GM18499 (cell line): ENCODE results near the gene KLHDC4.
"Not testable (repeated sequence)": the region's sequence is repeated elsewhere in the genome, so short reads cannot be mapped to it uniquely, and the experiment has no call there.

Experiments used
- ATAC-seq: cut with Tn5 transposase; IDR thresholded peaks from one replicate; pipeline ENCODE4 v1.9.1; 2021; ENCODE audit warnings: moderate number of reproducible peaks; ENCODE audit not compliant: insufficient read depth, unreplicated experiment

The KLHDC4 gene

DNA sequence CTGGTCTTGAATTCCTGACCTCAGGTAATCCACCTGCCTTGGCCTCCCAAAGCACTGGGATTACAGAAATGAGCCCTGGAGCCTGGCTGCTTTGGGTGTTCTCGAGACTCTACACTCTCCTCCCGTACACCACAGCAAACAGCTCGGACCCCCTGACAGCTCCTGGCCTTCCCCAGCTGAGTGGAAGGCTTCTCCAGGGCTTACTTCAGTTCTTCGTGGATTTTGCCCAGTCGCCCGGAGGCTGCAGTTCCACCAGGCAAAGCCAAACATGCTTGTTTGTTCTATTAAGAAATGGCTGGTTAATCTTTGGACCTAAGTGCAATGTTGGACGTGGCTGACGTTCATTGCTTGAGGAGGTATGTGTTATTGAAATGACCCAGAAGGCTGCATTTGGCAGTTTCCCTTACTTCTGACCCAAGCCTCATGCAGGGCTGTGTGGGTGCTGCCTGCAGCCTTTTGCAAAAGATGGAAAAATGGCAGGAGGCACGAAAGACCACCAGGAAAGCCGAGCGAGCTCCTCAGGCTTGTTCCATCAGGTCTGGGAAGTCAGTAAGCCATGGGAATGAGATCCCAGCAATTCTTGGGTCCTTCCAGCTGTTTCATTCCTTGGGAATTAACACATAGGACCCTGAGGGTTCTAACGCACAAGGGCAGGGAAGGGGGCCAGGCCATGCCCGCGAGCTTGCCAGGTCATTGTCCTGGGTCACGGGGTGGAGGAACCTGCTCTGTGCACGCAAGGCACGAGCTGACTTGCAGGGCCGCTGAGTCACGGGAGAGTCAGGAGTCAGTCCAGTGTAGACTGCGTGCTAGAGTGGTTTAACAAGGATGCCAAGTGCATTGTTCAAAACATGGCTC is 23.9 kb upstream of the KLHDC4 start:
- ATAC-seq = no peak

DNA sequence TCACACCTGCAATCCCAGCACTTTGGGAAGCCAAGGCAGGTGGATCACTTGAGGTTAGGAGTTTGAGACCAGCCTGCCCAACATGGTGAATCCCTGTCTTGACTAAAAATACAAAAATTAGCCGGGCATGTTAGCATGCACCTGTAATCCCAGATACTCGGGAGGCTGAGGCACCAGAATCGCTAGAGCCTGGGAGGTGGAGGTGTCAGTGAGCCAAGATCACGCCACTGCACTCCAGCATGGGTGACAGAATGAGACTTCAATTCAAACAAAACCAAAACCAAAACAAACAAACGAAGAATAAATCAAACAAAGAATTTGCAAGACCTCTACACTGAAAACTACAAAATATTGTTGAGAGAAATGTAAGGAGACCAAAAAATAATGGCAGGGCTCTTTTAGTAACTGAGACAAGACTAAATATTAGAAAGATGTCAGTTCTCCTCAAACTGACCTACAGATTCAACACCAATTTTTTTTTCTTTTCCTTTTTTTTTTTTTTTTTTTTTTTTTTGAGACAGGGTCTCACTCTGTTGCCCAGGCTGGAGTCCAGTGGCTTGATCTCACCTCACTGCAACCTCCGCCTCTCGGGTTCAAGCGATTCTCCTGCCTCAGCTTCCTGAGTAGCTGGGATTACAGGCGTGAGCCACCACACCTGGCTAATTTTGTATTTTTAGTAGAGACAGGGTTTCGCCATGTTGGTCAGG is 23.1 kb upstream of the KLHDC4 start:
- not testable (repeated sequence) for ATAC-seq

DNA sequence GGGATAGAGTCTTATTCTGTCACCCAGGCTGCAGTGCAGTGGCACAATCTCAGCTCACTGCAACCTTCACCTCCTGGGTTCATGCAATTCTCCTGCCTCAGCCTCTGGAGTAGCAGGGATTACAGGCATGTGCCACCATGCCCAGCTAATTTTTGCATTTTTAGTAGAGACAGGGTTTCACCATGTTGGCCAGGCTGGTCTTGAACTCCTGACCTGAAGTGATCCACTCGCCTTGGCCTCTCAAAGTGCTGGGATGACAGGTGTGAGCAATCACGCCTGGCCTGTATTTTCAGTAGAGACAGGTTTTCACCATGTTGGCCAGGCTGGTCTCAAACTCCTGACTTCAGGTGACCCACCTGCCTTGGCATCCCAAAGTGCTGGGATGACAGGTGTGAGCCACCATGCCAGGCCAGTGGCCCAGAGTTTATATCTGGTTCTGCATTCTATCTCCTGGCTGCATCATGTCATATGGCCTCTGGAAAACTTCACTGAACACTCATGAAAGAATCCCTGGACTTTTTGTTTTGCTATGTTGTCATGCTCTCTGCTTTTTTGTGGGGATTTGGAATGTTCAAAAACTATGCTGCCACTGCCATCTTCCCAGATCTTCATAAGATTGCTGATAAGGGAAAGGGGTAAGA is 21.8 kb upstream of the KLHDC4 start:
- not testable (repeated sequence) for ATAC-seq

DNA sequence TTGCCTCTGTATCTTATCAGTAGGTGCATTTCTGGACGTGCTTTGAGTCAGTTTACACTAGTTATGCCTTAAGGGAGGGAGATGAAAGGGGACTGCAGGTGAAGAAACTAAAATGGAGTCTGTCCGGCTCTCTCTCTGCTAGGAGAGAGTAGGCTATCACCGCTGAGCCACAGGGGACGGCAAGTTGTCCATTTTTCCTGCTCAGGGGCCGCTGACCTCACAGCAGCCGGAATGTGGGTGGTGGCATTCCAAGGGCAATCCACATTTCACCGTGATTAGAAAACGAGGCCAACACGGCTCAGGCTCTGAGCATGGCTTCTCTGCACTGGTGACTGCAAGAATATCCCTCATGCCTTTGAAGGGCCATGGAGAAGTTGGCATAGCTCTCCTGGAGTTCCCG is 19.0 kb upstream of the KLHDC4 start:
- no peak for ATAC-seq

DNA sequence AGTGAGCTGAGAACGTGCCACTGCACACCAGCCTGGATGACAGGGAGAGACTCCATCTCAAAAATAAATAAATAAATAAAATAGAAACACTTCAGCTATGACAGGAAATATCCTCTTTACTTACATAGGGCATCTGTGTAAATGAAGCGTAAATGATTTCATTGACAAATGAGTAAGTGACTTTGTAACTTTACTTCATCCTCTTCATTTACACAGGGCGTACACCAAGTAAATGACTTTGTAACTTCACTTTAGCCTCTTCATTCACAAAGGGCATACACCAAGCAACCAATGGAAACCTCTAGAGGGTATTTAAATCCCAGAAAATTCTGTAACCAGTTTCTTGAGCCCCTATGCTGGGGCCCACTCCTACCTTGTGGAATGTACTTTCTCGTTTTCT is 16.2 kb upstream of the KLHDC4 start:
- no peak for ATAC-seq

DNA sequence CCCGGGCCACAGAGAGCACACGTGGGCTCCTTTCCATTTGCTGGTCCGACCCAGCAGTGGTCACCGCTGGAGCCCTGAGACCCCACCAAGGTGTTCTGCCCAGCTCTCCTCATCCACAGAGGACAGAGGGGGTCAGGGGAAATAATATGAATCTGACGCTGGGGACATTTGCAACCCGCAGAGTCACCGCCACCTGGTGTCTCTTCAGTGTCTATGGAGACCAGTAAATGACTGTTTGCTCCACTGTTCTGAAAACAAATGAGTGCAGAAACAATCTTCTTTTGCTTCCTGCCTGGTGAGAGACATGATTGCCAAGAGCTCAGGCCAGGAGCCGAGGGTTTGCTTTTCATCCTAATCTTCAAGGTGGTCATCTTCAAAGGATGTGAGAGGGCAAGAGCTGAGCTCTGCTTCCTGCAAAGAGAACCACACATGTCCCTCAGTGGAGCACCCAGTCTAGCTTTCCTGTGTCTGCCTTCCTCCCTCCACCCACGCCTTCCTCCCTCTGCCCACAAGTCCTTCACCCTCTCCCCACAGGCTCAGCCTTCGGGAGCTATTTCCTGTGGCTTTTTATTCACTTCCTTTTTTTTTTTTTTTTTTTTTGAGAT is 14.7 kb upstream of the KLHDC4 start:
- ATAC-seq = no peak

DNA sequence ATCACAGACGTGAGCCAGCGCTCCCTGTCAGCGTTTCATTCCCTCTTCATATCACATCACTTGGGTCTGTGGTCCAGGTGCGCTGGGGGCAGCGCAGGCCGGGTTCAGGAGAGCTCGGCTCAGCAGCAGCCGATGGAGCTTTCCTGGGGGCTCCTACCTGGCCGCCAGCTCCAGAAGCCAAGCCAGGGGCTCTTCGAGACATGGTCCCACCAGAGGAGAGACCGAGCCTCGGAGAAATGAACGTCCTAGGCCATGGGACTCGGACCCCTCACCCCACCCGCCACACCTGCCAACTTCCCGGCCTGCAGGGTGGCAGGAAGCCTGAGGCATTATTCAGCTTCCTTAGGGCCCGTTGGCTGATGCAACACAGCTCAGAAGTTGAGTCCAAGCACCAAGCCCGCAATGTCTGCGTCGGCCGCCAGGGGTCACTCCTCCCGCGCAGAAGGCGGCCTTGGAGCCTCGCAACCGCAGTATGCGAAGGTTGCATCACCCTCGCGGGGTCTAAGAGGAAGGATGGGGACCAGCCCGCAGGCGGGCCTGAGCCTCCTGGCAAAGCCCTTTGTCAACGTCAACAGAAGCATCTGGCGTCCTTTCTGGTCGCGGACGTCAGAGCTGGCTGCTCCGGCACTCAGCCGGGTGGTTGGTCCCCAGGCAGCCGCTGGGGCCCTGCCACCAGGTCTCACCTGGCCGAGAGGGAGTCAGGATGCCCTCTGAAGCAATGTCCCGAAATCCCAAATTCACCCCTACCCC is 13.2 kb upstream of the KLHDC4 start:
- ATAC-seq = no peak

DNA sequence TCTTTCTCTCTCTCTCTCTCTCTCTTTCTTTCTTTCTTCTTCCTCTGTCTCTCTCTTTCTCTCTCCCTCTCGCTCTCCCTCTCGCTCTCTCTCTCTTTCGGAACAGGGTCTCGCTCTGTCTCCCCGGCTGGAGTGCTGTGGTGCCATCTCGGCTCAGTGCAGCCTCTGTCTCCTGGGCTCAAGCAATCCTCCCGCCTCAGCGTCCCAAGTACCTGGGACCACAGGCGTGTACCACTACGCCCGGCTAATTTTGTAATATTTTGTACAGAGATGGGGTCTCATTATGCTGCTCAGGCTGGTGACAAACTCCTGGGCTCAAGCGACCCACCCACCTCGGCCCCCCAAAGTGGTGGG is 12.7 kb upstream of the KLHDC4 start:
- no peak for ATAC-seq

DNA sequence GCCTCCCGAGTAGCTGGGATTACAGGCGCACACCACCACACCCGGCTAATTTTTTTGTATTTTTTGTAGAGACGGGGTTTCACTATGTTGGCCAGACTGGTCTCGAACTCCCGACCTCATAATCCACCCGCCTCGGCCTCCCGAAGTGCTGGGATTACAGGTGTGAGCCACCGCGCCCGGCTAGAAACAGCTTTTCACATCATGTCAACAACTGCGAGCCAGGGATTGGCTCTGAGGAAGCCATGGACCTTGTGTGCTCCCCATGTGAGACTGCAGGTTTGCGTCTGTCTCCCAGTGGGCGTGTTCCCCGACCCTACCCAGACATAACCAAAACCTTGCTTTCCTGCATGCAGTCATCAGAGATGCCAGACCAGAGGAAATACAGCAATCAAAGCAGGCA is 8.1 kb upstream of the KLHDC4 start:
- ATAC-seq = not testable (repeated sequence)

DNA sequence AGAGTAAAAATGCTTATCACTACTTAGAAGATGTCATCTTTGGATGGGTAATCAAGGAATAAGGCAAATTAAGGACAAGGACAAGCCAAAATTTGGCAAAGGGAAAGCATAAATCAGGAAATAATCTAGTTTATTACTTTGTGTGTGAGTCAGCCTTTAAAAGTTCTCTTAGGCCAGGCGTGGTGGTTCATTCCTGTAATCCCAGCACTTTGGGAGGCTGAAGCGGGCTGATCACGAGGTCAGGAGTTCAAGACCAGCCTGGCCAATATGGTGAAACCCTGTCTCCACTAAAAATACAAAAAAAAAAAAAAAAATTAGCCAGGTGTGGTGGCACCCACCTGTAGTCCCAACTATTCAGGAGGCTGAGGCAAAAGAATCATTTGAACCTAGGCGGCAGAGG is 1.7 kb upstream of the KLHDC4 start:
- ATAC-seq = not testable (repeated sequence)

DNA sequence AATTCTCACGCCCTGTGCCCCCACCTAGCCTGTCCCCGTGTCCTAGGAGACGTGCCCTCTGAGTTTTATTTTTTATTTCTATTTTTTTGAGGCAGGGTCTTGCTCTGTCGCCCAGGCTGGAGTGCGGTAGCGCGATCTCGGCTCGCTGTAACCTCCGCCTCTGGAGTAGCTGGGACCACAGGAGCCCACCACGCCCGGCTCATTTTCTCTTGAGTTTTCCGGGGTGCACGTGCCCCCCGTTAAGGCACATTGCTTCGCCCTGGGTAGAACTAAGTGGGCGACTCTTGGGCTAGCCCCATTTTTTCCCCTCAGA is 655 bp upstream of the KLHDC4 start:
- ATAC-seq = no peak

DNA sequence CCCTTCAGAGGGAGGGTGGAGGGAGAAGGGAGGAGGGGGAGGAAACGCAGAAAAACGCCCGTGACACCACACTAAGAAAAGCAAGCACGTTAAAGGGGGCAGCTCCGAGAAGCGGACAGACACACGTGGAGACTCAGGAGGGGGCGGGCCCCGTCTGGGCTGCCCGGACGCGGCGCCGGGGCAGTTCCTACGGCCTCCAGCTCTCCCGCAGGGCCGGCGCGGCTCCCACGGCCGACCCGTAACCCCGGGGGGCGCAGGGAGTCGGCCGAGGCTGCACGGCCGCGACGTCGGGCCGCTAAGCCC is 362 bp downstream of the KLHDC4 start:
- ATAC-seq = no peak

DNA sequence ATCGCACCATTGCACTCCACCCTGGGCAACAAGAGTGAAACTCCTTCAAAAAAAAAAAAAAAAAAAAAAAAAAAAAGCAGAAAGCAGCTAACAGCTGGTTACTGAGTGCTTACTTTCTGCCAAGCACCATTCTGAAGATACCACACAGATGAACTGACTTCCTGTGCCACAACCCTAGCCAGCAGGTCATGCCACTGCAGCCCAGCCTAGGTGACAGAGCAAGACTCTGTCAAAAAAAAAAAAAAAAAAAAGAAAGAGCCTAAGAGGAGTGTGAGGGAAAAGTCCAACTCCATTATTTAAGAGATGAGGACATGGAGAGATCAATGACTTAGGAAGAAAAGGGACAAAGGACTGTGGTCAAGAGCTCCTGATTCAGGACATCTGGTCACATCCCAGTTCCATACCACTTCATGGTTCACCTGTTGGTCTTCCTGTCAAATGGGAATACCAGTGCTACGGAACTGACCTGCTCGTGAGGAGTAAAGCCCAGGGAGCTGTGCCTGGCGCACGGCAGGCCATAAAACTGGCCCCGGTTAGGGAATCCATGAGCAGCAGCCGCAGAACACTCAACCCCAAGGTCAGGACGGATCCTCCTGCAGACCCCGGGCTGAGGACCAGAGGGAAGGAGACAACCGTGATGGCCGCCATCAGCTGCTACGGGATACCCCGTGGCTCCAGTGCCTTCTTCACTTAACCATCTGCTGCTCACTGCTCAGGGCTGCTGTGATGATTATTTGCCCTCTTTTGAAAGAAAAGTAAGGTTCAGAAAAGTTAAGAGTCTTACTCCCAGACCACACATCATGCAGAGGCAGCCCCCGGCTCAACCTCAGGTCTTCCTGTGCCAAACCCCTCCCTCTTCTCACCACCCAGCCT is 950 bp downstream of the KLHDC4 start:
- no peak for ATAC-seq

DNA sequence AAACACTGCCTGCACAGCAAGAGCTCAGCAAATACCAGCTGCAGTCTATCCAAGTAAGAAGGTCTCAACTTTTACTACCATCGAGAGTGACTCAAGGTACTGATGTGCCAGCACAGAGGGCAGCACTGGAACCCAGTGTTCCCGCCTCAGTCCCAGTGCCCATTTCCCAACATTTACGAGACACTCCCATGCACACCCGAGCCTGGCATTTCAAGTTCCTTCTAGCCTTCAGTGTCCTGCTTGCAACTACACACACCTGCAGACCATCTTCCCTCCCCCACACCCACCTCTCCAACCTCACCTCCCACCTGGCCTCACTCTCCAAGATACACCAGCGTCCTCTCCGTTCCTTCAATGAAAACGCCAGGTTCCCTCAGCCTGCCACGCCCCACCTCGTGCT is 3.2 kb downstream of the KLHDC4 start:
- ATAC-seq = no peak

DNA sequence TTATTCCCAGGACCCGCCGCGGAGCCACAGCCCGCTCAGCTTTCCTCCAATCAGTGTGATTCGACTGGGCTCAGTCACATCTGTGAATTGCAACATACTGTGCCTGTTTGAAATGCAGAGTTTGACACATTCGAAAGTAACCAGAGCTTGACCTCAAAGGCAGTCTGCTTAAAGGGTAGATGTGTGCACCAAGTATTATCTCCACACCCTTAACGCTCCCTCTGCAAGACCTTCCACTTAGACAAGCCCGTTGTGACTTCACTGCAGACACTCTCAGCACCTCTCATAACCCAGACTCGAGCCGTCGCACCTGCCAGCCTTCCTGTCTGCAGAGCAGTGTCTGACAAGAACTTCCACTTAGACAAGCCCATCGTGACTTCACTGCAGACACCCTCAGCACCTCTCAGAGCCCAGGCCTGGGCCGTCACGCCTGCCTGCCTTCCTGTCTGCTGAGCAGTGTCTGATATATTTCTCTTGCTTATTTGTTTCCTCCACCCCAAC is 3.7 kb downstream of the KLHDC4 start:
- no peak for ATAC-seq

DNA sequence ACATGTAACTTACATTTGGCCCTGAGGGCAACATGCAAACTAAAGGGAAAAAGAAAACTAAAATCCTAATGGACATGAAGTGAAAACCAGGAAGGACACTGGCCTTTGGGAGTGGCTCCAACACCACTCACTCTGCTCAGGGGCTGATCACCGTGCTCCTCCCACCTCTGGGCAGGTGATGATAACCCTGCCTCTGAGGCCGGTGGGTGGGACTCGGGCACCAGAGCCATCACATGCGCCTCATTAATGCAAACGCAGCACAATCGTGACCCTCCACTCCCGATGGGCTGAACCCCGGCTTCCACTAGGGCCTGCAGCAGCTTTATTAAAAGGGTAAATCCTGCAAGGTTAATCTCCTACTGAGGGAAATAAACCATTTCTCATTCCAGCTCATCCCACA is 4.7 kb downstream of the KLHDC4 start:
- no peak for ATAC-seq

DNA sequence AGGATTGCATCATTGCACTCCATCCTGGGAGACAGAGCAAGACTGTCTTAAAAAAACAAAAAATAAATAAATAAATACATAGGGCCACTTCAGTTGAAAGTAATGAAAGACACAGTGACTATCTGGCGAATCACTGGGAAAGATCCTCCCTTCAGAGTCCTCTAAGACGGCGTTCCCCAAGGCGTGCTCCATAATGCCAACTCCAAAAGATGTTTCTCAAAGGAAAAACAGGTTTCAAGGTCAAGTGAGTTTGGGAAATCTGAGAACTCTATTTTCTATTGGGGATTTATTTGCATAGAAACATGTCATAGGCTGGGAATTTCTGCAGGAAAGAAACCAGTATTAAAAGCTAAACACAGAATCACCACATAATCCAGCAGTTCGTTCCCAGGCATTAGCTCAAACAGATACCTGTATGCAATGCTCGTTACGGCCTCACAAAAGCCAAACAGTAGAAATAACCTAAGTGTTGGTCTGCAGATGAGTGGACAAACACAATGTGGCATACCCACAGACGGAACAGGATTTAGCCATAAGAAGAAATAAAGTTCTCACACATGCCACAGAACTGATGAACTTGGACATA is 7.9 kb downstream of the KLHDC4 start:
- ATAC-seq = no peak

DNA sequence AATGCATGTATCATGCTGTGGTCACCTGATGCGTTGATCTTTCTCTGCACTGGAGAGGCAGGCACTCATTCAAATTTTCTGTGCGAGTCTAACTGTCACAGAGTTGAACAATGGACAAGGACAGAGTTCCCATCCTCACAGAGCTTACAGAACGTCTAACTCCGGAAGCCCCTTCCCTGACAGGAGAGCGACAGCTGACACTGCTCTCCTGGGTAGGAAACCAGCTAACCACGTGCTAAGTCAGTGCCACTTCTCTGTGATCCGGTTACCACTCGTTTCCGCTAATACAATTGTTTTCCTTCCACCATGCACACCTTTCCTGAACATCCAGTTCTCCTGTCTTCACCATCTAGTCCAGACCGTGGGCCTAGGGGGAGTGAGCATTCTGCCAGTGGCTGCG is 11.3 kb downstream of the KLHDC4 start:
- no peak for ATAC-seq
